ENCODE data around the gene KIF6.

DNA sequence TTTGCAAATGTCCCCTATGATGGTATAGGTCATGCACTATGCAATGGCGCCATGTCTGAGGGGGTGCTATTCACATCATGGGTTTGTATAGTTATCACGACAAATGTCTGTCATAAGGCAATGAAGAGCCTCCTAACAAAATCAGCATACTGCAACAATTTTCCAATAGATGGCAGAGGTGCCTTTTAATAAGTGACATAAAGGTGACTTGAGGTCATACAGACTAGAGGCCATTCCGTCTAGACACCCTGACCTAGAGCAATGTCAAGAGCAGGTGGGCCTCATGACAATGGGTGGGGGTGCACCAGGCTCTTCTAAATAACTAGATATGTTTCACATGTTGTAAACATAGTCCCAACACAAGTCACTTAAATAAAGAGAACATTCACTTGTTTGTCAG lies 107.7 kb downstream of the KIF6 start:
- TF ChIP-seq, protein P1, sequence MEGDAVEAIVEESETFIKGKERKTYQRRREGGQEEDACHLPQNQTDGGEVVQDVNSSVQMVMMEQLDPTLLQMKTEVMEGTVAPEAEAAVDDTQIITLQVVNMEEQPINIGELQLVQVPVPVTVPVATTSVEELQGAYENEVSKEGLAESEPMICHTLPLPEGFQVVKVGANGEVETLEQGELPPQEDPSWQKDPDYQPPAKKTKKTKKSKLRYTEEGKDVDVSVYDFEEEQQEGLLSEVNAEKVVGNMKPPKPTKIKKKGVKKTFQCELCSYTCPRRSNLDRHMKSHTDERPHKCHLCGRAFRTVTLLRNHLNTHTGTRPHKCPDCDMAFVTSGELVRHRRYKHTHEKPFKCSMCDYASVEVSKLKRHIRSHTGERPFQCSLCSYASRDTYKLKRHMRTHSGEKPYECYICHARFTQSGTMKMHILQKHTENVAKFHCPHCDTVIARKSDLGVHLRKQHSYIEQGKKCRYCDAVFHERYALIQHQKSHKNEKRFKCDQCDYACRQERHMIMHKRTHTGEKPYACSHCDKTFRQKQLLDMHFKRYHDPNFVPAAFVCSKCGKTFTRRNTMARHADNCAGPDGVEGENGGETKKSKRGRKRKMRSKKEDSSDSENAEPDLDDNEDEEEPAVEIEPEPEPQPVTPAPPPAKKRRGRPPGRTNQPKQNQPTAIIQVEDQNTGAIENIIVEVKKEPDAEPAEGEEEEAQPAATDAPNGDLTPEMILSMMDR (IDR thresholded peaks at IDR 0.05) = no peak
- no peak for TF ChIP-seq POLR2AphosphoS5 (IDR thresholded peaks at IDR 0.05; ENCODE audit: low read depth, low read length)

All from Panc1 (cell line).